Activated CD8-positive, alpha-beta T cell treated with anti-CD3 and anti-CD28 coated beads for 36 hours (primary cell): ENCODE results near the gene SLC12A7. TPM values are rescaled to one million over a fixed set of nuclear protein-coding genes. Genes with fewer than 3 reads are reported as not detected.
A peak's percentile ranks its signal among the peaks of the same experiment; 100 is the strongest.

Experiments used
- ATAC-seq: fragments of 200-7000 bp; cut with Tn5 transposase; one replicate; pipeline ENCODE4 v1.10.0; 2021; ENCODE audit warnings: mild to moderate bottlenecking, moderate library complexity
- CTCF ChIA-PET: fragments of 350-600 bp; sonication (Branson Sonifier 250); formaldehyde crosslinking; loops from one replicate; lab custom pipeline; 2021; ENCODE audit warnings: antibody characterized with exemption; lab: Charles Lee
- POLR2A ChIA-PET: fragments of 350-600 bp; sonication (Branson Sonifier 250); formaldehyde crosslinking; loops from one replicate; lab custom pipeline; 2021; ENCODE audit warnings: antibody characterized with exemption; lab: Charles Lee
- DNase-seq: peaks from one replicate; pipeline ENCODE4 v3.0.0-alpha.2; 2020
- H3K27ac Mint-ChIP-seq: one replicate; pipeline ENCODE4 v1.8.0; 2021; ENCODE audit warnings: mild to moderate bottlenecking, mixed read lengths
- H3K27me3 Mint-ChIP-seq: one replicate; pipeline ENCODE4 v1.8.0; 2021; ENCODE audit warnings: mixed read lengths
- H3K36me3 Mint-ChIP-seq: one replicate; pipeline ENCODE4 v1.8.0; 2021; ENCODE audit warnings: low read depth, mixed read lengths
- H3K4me1 Mint-ChIP-seq: one replicate; pipeline ENCODE4 v1.8.0; 2021; ENCODE audit warnings: low read depth, mixed read lengths
- H3K4me3 Mint-ChIP-seq: one replicate; pipeline ENCODE4 v1.8.0; 2021; ENCODE audit warnings: mild to moderate bottlenecking, moderate library complexity, mixed read lengths
- H3K9me3 Mint-ChIP-seq: one replicate; pipeline ENCODE4 v1.8.0; 2021; ENCODE audit warnings: mixed read lengths
- CTCF ChIP-seq: fragments of 200-600 bp; IDR thresholded peaks from one replicate; pipeline ENCODE4 v1.8.0; 2022; ENCODE audit warnings: antibody characterized with exemption, mild to moderate bottlenecking
- intact Hi-C: fragments of 100-400 bp; cut with micrococcal nuclease; formaldehyde crosslinking; loops from one replicate; pipeline ENCODE4 v1.10.0; 2022
- total RNA-seq, 2 experiments: library from RNA; stranded (reverse); gene quantifications; one replicate each; pipeline ENCODE4 v1.2.3, GENCODE V29; 2021

SLC12A7 gene
- total RNA-seq, 2 experiments from 2014 or later = 21.6 to 24.8 TPM

- CTCF ChIA-PET = interaction anchor here (1.2 to 1.4 kb wide), 3 partner anchors 36 to 179 kb away, joined by 4 to 5 read pairs (median 5); no protein-coding TSS in a partner anchor
- Mint-ChIP-seq H3K36me3 (no peaks in the 10 kb centered on the region), H3K9me3 (no peaks in the 10 kb centered on the region), H3K4me3 (peak overlapping the region; percentile 34), H3K27me3 (no peaks in the 10 kb centered on the region), H3K4me1 (peaks cover 85% of the 10 kb centered on the region), H3K27ac (peak overlapping the region; percentile 2)
- intact Hi-C loops = no loop called here
- no peak for DNase-seq
- POLR2A ChIA-PET = interaction anchor here (0.6 kb wide), 1 partner anchor 699 kb away, joined by 4 read pairs; no protein-coding TSS in a partner anchor
- no peak for TF ChIP-seq CTCF
- ATAC-seq = no peak
Measured at GRCh38 chr5:1103093-1103492, 8.8 kb downstream of the SLC12A7 start.

- H3K9me3 Mint-ChIP-seq = no peaks in the 10 kb centered on the region
- H3K27ac Mint-ChIP-seq = no peak overlapping the region
- peaks cover 83% of the 10 kb centered on the region for H3K4me1 Mint-ChIP-seq
- intact Hi-C loops = no loop called here
- DNase-seq = peak; percentile 40
- no peak for TF ChIP-seq CTCF
- ChIA-PET POLR2A (interaction anchor here (0.6 to 1.1 kb wide), 2 partner anchors 208 to 700 kb away, joined by 3 to 4 read pairs; no protein-coding TSS in a partner anchor), CTCF (interaction anchor here (1.2 to 1.4 kb wide), 3 partner anchors 37 to 178 kb away, joined by 4 to 5 read pairs (median 5); no protein-coding TSS in a partner anchor)
- H3K36me3 Mint-ChIP-seq = no peaks in the 10 kb centered on the region
- no peaks in the 10 kb centered on the region for H3K27me3 Mint-ChIP-seq
- peak overlapping the region; percentile 13 for H3K4me3 Mint-ChIP-seq
- ATAC-seq = no peak
Measured at GRCh38 chr5:1101961-1102713, 9.7 kb downstream of the SLC12A7 start.

- DNase-seq (no peak), ATAC-seq (no peak)
- peaks cover 80% of the 10 kb centered on the region for H3K4me1 Mint-ChIP-seq
- H3K27ac Mint-ChIP-seq = no peak overlapping the region
- H3K27me3 Mint-ChIP-seq = no peaks in the 10 kb centered on the region
- TF ChIP-seq CTCF = no peak
- ChIA-PET CTCF (interaction anchor here (0.9 kb wide), 1 partner anchor 39 kb away, joined by 3 read pairs; no protein-coding TSS in a partner anchor), POLR2A (interaction anchor here (1.1 kb wide), 2 partner anchors 9 to 206 kb away, joined by 3 read pairs; no protein-coding TSS in a partner anchor)
- no peak overlapping the region for H3K4me3 Mint-ChIP-seq
- H3K9me3 Mint-ChIP-seq = no peaks in the 10 kb centered on the region
- intact Hi-C loops = no loop called here
- H3K36me3 Mint-ChIP-seq = peaks cover 2% of the 10 kb centered on the region
Measured at GRCh38 chr5:1100664-1101574, 10.9 kb downstream of the SLC12A7 start.

GRCh38 chr5:1099926-1100663, 11.8 kb downstream of the SLC12A7 start:
- intact Hi-C loops = no loop called here
- H3K4me1 Mint-ChIP-seq = peaks cover 72% of the 10 kb centered on the region
- H3K27ac Mint-ChIP-seq = no peak overlapping the region
- ChIA-PET CTCF (no interaction called here), POLR2A (interaction anchor here (1.1 kb wide), 1 partner anchor 10 kb away, joined by 3 read pairs; no protein-coding TSS in a partner anchor)
- H3K36me3 Mint-ChIP-seq = peaks cover 2% of the 10 kb centered on the region
- no peak for TF ChIP-seq CTCF
- peak overlapping the region; percentile 27 for H3K4me3 Mint-ChIP-seq
- no peaks in the 10 kb centered on the region for H3K27me3 Mint-ChIP-seq
- H3K9me3 Mint-ChIP-seq = no peaks in the 10 kb centered on the region
- peak; percentile 22 for DNase-seq
- peak; percentile 9 for ATAC-seq
